Measurements from ENCODE around the gene GLOD5.
A peak's percentile ranks its signal among the peaks of the same experiment; 100 is the strongest.

GLOD5 gene

DNA sequence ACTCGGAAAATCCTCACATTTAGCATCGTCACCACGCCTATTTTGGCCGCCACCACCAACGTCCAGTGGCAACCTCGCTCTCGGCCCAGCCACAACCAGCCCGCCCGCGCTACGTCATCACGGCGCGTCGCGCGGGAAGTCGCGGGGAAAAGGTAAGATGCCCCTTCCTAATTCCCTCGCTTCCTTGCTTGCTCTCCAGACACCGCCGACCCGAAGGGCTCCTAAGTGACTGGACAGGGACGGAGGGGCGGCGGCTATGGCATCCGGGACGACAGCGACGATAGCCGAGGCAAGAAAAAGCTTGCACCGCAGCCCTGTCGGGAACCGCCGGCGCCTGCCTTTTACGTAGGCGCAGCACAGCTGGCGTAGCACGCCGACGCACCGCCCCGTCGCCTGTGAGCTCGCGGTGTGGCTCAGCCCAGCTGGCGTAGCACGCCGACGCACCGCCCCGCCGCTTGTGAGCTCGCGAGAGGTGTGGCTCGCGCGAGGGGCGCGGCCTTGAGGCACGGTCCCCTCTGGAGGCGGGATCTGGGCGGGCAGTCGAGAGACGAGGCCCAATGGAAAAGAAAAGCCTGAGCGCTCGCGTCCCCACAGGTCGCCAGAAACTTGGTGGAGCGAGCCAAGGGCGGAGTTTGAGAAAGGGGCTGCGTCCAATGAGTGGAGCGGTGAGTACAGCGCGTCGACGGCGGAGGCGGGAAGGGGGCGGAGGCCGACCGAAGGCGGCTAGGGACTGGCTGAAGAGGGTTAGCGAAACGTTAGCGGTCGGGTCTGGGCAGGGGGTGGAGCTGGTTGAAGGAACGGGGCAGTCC is 39.9 kb downstream of the GLOD5 start, which contains the start of gene HDAC6:
HDAC6 (plus strand) TSS at position 788 of the 809 bp plus-strand sequence. CDS start 626 bp downstream, outside the sequence.
- H3K27me3 ChIP-seq (ENCODE audit: insufficient read depth, poor library complexity, severe bottlenecking) = no peaks in the 10 kb centered on the region
- peak within 1 kb of the TSS; percentile 99 for H3K27ac ChIP-seq (replicated peaks)
- DNase-seq (ENCODE audit: low read depth in 1 of 2, low spot score in 1 of 2) = peak; percentile 94 to 97
- TF ChIP-seq GABPA (IDR thresholded peaks at IDR 0.05; ENCODE audit: low read depth) (no peak), POLR2AphosphoS5 (IDR thresholded peaks at IDR 0.05; ENCODE audit: low read depth) (peak; percentile 66)
- TF ChIP-seq, protein P1, sequence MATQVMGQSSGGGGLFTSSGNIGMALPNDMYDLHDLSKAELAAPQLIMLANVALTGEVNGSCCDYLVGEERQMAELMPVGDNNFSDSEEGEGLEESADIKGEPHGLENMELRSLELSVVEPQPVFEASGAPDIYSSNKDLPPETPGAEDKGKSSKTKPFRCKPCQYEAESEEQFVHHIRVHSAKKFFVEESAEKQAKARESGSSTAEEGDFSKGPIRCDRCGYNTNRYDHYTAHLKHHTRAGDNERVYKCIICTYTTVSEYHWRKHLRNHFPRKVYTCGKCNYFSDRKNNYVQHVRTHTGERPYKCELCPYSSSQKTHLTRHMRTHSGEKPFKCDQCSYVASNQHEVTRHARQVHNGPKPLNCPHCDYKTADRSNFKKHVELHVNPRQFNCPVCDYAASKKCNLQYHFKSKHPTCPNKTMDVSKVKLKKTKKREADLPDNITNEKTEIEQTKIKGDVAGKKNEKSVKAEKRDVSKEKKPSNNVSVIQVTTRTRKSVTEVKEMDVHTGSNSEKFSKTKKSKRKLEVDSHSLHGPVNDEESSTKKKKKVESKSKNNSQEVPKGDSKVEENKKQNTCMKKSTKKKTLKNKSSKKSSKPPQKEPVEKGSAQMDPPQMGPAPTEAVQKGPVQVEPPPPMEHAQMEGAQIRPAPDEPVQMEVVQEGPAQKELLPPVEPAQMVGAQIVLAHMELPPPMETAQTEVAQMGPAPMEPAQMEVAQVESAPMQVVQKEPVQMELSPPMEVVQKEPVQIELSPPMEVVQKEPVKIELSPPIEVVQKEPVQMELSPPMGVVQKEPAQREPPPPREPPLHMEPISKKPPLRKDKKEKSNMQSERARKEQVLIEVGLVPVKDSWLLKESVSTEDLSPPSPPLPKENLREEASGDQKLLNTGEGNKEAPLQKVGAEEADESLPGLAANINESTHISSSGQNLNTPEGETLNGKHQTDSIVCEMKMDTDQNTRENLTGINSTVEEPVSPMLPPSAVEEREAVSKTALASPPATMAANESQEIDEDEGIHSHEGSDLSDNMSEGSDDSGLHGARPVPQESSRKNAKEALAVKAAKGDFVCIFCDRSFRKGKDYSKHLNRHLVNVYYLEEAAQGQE (IDR thresholded peaks at IDR 0.05; ENCODE audit: insufficient replicate concordance, low read depth) = no peak
- H3K4me3 ChIP-seq (replicated peaks; ENCODE audit: insufficient read depth, low read length) = peak within 1 kb of the TSS; percentile 58

- TF ChIP-seq POLR2AphosphoS5 (IDR thresholded peaks at IDR 0.05; ENCODE audit: low read depth) (peak; percentile 22; the same call in 1 of the 2 replicates), SPI1 (IDR thresholded peaks at IDR 0.05; ENCODE audit: borderline replicate concordance, low read depth) (no peak)
- peak; percentile 47 to 83 for DNase-seq (ENCODE audit: low read depth in 1 of 2, low spot score in 1 of 2)
- Histone ChIP-seq H3K4me3 (replicated peaks; ENCODE audit: insufficient read depth, low read length) (peak overlapping the region; percentile 58), H3K27me3 (ENCODE audit: insufficient read depth, poor library complexity, severe bottlenecking) (no peaks in the 10 kb centered on the region), H3K27ac (replicated peaks) (peak overlapping the region; percentile 96)
Measured at GRCh38 chrX:48802089-48802904, 40.8 kb downstream of the GLOD5 start.

DNA sequence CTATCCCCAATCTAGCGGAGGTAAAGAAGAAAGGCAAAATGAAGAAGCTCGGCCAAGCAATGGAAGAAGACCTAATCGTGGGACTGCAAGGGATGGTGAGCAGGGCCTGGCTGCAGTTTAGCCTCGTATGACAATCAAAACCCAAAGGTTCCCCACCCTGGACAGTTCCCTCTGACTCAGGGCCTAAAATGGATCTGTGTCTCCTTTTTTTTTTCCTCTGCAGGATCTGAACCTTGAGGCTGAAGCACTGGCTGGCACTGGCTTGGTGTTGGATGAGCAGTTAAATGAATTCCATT is 41.3 kb downstream of the GLOD5 start:
- peak overlapping the region; percentile 96; the same call in 1 of the 2 replicates for H3K27ac ChIP-seq (replicated peaks)
- H3K4me3 ChIP-seq (replicated peaks; ENCODE audit: insufficient read depth, low read length) = peak overlapping the region; percentile 58
- no peak for DNase-seq (ENCODE audit: low read depth in 1 of 2, low spot score in 1 of 2)
- TF ChIP-seq, protein P1 (IDR thresholded peaks at IDR 0.05; ENCODE audit: insufficient replicate concordance, low read depth) = peak; percentile 51
- TF ChIP-seq POLR2AphosphoS5 (IDR thresholded peaks at IDR 0.05; ENCODE audit: low read depth) = no peak
- no peaks in the 10 kb centered on the region for H3K27me3 ChIP-seq (ENCODE audit: insufficient read depth, poor library complexity, severe bottlenecking)

- TF ChIP-seq, protein P2, sequence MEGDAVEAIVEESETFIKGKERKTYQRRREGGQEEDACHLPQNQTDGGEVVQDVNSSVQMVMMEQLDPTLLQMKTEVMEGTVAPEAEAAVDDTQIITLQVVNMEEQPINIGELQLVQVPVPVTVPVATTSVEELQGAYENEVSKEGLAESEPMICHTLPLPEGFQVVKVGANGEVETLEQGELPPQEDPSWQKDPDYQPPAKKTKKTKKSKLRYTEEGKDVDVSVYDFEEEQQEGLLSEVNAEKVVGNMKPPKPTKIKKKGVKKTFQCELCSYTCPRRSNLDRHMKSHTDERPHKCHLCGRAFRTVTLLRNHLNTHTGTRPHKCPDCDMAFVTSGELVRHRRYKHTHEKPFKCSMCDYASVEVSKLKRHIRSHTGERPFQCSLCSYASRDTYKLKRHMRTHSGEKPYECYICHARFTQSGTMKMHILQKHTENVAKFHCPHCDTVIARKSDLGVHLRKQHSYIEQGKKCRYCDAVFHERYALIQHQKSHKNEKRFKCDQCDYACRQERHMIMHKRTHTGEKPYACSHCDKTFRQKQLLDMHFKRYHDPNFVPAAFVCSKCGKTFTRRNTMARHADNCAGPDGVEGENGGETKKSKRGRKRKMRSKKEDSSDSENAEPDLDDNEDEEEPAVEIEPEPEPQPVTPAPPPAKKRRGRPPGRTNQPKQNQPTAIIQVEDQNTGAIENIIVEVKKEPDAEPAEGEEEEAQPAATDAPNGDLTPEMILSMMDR (IDR thresholded peaks at IDR 0.05; ENCODE audit: insufficient read depth, low read length) = no peak
- TF ChIP-seq GABPA (IDR thresholded peaks at IDR 0.05; ENCODE audit: low read depth) (no peak), POLR2AphosphoS5 (IDR thresholded peaks at IDR 0.05; ENCODE audit: low read depth) (no peak), SPI1 (IDR thresholded peaks at IDR 0.05; ENCODE audit: borderline replicate concordance, low read depth) (no peak)
- TF ChIP-seq, protein P1 (IDR thresholded peaks at IDR 0.05; ENCODE audit: insufficient replicate concordance, low read depth) = no peak
- no peak overlapping the region for H3K27ac ChIP-seq (replicated peaks)
- H3K27me3 ChIP-seq (ENCODE audit: insufficient read depth, poor library complexity, severe bottlenecking) = no peaks in the 10 kb centered on the region
- H3K4me3 ChIP-seq (replicated peaks; ENCODE audit: insufficient read depth, low read length) = no peak overlapping the region
- DNase-seq (ENCODE audit: low read depth in 1 of 2, low spot score in 1 of 2) = no peak
Measured at GRCh38 chrX:48806081-48806480, 44.5 kb downstream of the GLOD5 start.

All from HL-60 (cell line).